KG1 (cell line): ENCODE measurements around the gene GLT6D1.

Source experiments
- DNase-seq: peaks from one replicate; lab custom pipeline; 2025; lab: John Stamatoyannopoulos, UW

GLT6D1 gene

DNA sequence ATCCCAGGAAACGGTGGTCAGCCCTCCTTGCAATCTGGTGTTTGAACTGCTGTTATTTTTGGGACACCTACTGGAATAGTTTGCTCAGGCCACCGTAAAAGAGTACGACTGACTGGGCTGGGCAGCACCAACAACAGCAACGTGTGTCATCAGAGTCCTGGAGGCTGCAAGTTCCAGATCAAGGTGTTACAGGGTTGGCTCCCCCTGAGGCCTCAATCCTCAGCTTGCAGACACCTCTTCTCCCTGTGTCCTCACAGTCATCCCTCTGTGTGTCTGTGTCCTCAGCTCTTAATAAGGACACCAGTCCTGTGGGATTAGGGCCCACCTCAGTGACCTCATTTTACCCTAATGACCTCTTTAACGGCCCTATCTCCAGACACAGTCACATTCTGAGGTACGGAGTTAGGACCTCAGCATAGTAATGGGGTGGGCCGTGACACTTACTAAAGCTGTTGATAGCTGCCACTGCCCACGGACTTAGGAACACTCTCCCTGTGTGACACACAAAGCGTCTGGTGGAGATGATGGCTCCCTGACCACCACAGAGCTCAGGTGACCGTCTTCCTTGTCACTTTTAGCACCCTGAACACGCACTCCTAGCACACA is 16.8 kb downstream of the GLT6D1 start:
- DNase-seq, result no peak

DNA sequence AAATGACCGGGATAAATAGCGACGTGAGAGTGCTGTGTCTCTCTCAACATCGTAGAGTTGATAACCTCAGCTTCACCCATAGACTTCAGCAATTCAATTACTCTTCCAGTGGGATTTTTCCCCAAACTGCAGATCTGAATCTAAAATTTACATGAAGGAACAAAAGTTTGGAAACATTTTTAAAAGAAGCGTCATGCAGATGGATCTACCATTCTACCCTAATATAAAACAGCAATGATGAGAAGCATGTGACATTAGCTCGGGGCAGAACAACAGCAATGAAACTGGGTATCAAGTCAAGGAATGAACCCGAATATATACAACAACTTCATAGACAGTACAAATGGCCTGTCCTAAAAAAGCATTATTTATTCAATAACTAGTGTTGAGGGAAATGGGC is 18.8 kb downstream of the GLT6D1 start:
- DNase-seq, result no peak

DNA sequence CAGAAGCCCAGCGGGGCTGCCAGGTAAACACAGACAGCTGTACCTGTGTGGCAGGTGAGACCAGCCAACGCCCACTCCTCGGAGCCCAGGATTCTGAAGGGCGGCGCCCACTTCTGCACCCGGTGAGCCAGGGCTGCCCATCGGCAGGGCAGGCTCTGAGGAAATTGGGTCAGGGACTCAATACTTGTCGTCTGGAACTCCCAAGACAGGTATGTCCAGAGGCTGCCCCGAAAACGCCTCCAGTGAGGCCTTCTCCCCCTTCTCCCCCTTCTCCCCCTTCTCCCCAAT is 19.8 kb downstream of the GLT6D1 start:
- no peak for DNase-seq

DNA sequence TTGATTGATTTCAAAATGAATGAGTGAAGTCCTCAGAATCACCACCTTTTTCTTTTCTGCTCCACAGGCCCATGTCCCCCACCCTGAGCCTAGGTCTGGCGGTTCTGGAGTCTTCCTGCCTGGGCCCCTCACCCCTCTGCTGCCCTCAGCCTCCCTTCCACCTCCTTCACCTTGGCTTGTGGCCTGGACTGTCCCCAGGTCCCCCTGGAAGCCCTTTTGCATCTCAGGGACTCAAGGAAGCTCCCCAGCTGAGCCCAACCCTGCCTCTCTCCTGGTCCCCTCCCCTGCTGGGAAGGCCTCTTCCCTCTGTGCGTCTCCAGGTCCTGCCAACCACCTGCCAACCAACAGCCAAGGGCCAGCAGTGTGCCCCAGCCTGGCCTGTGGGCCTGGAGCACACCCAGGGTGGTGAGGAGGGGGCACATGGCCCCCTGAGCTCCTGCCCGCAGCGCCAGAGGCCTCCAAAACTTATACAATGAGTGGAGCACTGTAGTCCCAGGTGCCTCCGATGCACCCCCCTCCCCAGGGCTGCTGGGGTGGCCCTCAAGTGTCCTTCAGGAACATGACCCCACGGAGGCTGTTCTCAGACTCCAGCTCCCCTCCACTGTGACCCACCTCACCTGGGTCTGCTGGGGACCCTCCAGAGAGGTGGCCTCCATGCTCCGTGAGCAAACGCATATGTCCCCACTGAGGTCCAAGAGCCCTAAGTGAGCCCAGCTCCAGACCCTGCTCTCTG is 20.3 kb downstream of the GLT6D1 start:
- DNase-seq, result no peak

DNA sequence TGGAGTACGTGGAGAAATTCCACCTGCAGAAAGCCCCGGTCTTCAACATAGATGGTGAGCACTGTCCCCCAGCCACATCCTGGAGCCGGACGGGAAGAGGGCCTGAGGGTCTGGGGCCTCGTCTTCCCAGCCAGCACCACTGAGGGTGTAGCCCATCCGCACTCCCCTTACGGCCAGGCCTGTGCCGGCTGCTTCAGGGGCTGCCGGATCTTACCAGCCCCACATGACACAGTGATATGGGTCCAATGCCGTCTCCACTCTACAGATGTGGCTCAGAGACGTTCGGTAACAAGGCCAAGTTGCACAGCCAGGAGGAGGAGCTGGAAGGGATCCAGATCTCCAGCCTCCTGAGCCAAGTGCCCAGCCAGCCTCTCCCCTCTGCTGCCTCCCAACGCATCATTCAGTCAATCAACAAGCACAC is 21.3 kb downstream of the GLT6D1 start:
- DNase-seq, result no peak

DNA sequence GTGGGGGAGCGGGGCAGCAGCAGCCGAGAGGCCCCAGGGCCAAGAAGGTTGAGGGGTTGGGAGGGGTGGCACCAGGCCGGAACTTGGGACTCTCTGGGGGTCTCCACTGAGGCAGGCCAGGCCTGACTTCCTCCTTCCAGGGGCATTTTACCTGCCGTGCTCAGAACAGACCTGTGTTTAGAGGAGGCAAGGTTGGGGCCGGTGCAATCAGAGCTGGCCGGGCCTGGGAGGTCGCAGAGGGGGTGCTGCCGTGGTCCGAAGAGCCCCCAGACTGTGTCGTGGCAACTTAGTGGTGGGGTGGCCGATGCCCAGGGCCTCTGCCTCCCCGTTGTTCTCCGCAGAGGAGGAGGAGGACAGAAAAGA is 21.8 kb downstream of the GLT6D1 start:
- no peak for DNase-seq

DNA sequence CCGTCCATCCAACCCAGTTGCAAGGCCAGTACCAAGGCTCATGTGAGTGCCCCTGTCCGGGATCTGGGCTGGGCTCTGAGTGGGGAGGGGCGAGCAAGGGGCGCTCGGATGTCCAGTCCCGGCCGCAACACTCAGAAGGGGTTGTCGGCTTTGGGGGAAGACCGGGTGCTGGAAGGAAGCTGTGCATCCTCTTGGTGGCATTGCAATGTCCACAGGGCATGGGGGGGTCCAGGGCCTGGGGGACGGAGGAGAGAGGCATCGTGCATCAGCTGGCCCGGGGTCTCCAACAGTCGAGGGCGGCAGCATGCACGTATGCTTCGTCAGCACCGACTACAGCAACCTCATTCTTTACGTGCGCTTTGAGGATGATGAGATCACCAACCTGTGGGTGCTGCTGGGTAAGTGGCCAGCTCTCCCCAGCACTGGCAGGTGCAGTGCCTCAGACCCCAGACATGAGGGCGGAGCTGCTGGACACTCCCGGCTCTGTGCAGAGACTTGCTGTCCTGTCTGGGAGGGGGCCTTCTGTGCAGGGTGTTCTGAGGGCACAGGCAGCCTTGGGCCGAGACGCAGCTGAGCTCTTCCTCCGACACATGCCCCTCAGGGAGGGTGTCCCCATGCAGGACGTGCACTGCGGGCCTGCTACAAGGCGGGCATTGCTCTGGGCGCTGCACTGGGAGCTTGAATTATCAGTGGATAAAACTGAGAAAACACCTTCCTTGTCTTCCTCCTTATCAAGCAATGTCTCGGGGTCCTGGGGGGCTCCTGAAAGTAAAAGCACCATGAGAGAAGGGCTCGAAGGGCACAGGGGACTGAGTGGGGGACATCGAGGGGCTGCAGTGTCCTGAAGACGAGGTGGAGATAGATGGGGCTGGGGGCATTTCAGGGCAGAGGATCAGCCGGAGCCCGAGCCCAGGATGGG is 22.5 kb downstream of the GLT6D1 start:
- DNase-seq, result no peak

DNA sequence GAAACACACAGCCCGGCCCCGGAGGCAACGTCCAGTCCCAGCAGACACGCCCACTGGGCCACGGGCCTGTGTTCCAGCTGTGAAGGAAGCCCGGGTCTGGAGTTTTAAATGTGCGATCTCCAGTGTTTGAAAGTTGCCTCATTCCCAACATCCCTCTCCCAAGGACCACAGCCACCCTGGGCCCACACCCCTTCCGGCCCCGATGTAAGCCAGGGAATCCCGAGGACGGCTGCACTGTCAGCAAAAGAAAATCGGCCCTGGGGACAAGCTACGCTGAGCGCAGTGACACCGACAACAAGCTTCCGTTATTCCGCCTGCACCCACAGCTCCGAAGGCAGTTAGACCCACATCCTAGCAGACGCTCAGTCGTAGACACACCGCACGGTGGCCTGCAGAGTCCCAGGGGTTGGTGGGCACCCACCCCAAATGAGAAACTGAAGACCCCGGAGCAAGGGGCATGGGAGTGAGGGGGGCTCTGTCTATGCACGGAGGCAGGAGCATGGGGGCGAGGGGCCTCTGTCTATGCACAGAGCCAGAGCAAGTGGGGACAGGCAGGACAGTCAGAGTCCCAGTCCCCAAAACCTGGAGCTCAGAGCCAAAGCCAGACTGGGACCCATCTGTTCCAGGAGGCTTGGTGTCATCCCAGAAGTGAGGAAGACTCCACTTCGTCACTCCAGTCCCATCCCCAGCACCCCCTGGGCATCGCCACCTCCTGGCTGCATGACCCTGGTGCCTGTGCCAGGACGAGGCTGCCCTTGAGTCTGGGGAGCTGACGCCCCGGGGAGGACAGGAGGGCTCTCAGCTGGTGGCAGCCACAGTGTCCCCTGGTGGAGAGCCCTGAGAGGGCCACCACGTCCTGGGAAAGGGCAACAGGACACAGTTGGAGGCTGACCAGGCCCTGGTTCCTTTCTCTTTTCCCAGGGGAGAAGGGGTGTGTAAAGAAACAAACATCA is 23.4 kb downstream of the GLT6D1 start:
- no peak for DNase-seq

DNA sequence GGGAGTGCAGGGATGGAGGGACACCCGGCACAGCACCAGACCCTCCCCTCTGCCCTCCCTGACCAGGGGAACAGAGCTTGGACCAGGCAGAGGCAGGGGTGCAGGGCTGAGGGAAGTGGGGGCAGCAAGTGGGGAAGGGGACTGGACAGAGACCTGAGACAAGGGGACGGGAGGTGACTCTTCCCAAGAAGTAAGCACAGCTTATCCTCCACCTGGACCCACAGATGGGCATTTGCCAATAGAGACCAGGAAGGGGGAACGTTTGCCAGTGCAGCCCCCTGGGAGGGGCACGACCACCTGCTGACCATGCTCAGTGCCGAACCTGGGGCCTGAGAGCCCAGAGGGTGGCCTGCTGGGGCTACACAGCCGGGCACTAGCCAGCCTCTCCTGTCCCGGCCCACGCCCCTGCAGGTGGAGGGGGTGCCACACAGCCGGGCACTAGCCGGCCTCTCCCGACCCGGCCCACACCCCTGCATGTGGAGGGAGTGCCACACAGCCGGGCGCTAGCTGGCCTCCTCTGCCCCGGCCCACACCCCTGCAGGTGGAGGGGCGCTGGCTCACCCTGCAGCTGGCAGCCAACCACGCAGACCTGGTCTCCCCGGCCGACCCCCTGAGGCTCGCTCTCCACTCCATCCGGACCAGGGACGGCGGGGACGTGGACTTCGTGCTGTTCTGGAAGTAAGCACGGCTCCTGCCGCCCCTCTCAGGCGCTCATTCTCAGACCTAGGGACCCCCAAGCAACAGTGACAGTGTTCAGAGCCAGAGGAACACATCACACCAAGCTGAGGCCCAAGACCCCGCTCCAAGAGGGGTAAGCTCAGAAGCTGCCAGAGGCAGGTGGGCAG is 24.3 kb downstream of the GLT6D1 start:
- DNase-seq, result no peak

DNA sequence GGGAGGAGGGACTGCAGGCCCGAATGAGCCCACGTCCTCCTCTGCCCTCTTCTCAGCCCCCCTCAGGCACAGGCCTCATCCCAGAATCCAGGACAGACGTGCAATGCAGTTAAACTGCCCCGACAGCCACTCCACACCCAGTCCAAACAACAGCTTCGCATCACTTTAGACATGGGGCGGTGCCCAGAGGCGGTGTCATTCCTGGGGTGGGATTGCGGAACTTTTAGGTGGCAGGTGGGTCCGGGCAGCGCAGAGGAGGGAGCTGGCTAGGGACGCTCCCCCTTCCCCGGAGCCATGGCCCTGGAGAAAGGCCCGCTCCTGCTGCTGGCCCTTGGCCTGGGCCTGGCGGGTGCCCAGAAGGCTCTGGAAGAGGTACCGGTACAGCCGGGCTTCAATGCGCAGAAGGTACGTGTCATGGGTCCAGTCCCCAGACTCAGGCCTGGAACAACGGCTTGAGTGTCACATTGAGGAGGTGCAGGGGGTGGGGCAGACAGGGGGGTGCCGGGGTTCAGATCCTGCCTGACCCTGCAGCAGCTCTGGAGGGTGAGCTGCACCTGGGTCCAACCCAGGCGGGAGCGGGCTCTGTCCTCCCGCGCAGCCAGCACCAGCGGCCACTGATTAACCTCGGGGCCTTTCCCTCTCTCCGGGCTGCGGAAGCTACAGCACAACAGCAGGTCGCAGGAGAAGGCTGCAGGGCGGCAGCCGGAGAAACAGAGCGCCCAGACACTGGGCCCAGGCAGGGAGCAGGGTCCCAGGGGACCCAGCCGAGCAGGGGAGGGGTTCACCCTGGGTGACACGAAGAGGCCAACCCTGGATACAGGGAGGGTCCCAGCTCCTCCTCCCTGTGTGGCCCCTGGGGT is 25.2 kb downstream of the GLT6D1 start:
- DNase-seq, result no peak

DNA sequence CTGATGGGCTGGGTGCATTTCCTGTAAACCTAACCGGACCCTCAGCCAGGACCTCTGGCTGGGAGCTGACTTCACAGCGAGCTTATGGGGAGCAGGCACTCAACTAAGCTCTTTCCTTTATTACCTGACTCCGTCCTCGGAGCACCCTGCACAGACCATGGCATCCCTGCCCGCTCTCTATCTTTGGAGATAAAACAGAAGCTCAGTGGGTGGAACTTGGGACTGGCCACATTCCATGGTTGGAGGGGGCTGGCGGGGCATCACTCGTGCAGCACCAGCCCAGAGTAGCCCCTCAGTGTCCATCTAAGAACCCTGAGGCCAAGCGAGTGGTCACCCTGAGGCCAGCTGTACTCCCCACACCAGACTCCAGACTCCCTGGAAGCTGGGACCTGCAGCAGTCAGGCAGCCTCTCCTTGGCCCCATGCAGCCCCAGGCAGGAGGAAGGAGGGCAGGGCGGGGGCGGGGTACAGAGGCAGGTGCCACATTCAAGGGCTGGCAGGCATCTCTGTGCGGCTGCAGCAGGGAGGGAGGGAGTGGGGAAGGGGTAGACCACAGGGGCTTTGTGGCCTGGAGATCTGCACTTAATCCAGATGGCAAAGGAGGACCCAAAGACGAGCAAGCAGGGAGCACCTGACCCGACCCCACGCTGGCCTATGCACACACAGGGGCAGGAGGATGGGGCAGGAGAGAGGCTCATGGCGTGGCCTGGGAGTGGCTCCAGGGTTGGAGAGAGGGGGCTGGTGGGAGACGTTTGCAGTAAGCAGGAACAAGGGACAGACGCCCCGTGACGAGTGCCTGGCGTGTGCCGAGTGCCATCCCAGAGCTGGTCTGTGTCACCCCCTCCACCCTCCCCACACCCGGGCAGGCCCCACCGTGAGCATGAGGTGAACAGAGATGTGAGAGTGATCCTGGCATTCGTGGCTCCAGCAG is 26.1 kb downstream of the GLT6D1 start:
- DNase-seq, result no peak

DNA sequence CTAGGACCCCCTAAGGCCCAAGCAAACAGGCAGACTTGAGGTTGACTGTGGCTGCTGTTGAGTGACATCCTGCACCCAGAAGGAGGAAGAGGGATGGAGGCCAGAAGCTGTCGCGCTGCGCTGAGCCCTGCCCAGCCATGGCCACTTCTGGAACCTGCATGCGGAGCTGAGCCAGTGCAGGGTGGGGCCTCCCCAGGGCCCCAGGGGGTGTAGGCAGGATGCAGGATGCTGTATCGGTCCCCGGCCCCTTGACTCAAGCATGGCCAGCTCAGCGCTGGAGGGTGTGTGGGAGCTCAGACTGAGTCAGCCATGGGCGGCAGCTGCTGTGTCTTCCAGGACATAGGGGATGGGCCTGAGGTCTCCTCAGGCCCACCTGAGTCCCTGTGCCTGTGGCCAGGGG is 26.9 kb downstream of the GLT6D1 start:
- DNase-seq, result no peak

DNA sequence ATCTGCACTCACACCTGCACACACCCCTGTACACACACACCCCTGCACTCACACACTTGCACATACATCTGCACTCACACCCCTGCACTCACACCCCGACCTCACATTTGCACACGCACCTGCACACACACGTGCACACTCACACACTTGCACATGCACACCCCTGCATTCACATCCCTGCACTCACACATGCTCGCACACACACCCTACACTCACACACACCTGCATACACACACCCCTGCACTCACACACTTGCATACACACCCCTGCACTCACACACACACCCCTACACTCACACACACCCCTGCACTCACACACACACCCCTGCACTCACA is 27.5 kb downstream of the GLT6D1 start:
- no peak for DNase-seq

DNA sequence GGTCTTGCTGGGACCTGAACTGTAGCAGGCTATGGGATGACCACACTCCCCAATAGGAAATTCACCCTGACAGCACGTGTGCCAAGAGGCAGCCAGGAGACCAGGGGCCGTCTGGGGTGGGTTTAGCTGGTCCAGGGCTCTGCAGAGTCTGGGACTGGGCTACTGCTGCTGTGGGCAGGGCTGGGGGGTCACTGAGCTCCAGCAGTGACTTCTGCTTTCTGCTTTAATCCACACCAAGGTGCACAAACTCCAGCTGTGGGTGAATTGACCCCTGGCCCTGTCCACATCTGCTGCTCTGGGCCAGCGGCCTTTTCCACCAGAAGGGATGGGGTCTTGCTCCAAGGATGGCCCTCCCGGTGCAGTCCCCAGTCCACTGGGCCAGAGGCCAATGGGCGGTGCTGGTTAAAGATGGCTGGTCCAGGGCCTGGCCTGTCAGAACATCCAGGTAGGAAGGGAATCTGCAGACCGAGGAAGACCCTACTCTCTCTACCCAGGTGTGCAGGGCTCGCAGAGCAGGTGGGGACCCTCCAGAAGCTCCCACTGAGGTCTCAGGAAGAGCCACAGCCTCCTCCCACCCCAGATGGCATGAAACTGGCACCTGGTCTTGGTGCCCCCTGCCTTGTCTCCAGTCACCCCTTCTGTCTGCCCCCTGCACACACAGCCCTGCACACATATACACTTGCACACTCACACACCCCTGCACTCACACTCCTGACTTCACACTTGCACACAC is 28.0 kb downstream of the GLT6D1 start:
- no peak for DNase-seq

DNA sequence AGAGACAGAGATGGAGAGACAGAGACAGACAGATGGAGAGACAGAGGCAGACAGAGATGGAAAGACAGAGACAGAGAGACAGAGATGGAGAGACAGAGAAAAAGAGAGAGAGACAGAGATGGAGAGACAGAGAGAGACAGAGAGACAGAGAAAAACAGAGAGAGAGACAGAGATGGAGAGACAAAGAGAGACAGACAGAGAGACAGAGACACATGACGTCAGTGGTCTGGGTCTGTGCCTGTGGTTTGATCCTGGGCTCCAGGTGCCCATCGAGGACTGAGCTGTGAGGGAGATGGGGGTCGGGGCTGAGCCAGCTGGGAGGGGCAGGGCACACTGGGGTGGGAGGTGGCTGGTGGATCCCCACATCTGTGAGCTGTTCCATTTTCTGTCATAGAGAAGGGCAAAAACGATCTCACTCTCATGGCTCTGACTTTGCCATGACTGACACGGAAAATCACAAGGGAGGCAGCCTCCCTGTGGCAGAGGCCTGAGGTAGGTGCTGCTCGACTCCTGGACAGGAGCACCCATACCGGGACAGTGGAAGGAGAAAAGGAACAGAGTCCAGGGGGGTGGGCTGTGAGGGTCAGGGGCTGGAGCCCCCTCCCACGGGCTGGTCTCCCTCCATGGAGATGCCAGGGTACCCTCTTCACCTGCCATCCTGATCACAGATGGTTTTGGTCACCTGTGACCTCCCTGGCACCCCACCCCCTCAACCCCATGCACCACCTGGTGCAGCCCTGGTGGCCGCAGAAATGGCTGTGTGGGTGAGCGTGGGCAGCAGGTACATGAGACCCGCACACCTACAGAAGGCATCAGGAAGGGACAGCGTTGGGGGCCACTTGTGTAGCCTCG is 28.8 kb downstream of the GLT6D1 start:
- no peak for DNase-seq

DNA sequence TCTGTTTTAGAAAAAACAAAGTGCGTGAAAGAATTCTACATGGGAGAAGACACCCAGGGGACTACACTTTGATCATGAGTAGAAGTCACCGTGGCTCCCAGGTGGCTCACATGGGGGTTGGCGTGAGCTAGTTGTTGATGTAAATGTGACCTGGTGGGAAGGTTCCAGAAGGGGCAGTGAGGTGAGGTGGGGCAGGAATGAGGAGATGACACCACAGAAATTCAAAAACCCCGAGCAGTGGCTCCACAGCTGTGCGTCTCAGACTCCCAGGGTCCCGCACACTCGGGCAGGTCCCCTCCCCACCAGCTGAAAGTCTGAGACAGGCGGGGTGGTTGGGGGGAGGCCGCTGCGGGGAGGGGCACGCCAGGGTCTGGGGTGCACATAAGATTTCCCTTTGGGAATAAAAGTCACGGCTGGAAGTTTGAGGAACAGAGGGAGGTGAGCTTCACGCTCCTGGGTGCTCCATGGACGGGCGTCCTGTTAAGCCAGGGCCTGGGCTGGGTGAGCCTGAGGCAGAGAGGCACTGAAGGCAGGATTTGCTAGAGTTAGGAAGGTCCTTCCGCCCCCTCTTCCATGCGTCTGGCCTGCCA is 29.9 kb downstream of the GLT6D1 start:
- DNase-seq, result no peak

DNA sequence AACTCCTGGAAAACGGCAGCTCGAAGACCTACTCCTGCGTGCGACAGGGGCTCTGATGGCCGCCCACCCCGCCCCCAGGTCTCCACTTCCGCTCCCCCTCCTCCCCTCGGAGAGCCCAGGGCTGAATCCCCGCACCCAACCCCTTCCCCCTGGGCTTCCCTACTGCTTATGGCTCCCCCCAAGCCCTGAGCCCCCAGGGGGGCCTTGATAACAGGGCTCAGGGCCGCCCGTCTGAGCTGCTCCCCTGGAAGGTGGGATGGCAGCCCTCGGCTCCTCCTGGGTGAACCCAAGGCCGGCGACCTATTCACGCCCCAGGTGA is 30.4 kb downstream of the GLT6D1 start:
- no peak for DNase-seq
